Measurements from ENCODE around the gene ST3GAL3.

Gene ST3GAL3

GRCh38 chr1:43870306-43870705, 163.0 kb downstream of the ST3GAL3 start:
- TF ChIP-seq CTCF (IDR thresholded peaks at IDR 0.05; ENCODE audit: insufficient read depth, low read depth, low read length, missing control alignments): no peak
- no peak for DNase-seq (ENCODE audit: low read depth)
- H3K4me3 ChIP-seq (ENCODE audit: low read depth, low read length): no peak overlapping the region

GRCh38 chr1:43871181-43871910, 164.0 kb downstream of the ST3GAL3 start:
- no peak for TF ChIP-seq CTCF (IDR thresholded peaks at IDR 0.05; ENCODE audit: insufficient read depth, low read depth, low read length, missing control alignments)
- no peak overlapping the region for H3K4me3 ChIP-seq (ENCODE audit: low read depth, low read length)
- no peak for DNase-seq (ENCODE audit: low read depth)

DNA sequence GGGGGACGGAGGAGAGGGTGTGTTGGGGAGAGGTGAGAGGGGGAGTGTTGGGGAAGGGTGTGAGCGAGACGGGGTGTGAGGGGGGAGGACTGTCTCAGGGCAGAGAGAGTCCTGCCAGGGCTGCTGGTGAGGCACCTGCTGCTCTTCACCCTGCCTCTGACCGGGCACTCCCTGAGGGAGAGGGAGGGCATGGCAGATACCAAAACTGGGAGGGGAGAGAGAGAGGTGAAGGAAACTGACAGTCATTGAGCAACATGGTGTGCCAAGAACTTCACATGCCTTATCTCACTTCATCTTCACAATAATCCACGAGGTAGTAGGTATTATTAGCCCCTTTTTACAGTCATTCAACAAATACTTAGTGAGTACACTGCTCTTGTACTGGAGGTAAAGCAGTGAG, 164.9 kb downstream of the ST3GAL3 start:
- TF ChIP-seq CTCF (IDR thresholded peaks at IDR 0.05; ENCODE audit: insufficient read depth, low read depth, low read length, missing control alignments): no peak

DNA sequence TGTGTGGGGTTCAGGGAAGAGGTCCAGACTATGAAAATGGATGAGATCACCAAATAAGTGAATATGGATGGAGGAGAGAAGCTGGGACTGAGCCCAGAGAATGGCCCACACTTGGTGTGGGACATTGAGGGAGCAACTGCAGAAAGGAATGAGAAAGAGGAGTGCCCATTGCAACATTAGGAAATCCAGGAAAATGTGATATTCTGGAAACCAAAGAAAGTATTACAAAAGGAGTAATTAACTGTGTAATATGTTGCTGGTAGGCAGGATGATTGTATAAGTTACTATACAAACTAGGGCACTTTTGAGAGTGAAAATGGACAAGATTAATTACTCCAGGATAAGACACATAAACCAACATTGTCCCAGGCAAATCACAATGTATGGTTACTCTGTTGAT, 166.5 kb downstream of the ST3GAL3 start:
- TF ChIP-seq CTCF (IDR thresholded peaks at IDR 0.05; ENCODE audit: insufficient read depth, low read depth, low read length, missing control alignments): no peak
- H3K4me3 ChIP-seq (ENCODE audit: low read depth, low read length): no peak overlapping the region
- DNase-seq (ENCODE audit: low read depth): no peak

More for the DNA sequence above, 164.9 kb downstream of the ST3GAL3 start:
- no peak for DNase-seq (ENCODE audit: low read depth)
- no peak overlapping the region for H3K4me3 ChIP-seq (ENCODE audit: low read depth, low read length)

DNA sequence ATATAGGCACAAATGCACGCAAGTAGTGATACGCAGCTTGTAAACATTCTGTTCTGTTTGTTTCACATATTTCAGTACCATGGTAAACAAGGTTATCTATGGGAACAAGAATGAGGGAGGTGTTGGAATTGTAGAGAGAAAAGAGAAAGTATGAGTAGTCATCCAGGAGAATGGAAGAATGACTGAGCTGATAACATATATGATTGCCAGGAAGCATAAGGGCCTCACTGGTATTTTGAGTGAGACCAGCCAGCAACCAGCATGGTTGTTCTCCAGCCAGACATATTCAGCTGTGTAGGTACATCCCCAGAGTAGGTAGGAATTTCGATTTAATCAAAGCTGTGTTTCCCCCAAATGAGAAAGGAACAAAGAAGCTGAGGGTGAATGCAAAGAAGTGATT, 167.4 kb downstream of the ST3GAL3 start:
- no peak overlapping the region for H3K4me3 ChIP-seq (ENCODE audit: low read depth, low read length)
- DNase-seq (ENCODE audit: low read depth): no peak
- TF ChIP-seq CTCF (IDR thresholded peaks at IDR 0.05; ENCODE audit: insufficient read depth, low read depth, low read length, missing control alignments): no peak

GRCh38 chr1:43875331-43875730, 168.0 kb downstream of the ST3GAL3 start:
- no peak for DNase-seq (ENCODE audit: low read depth)
- TF ChIP-seq CTCF (IDR thresholded peaks at IDR 0.05; ENCODE audit: insufficient read depth, low read depth, low read length, missing control alignments): no peak
- no peak overlapping the region for H3K4me3 ChIP-seq (ENCODE audit: low read depth, low read length)

- no peak for TF ChIP-seq CTCF (IDR thresholded peaks at IDR 0.05; ENCODE audit: insufficient read depth, low read depth, low read length, missing control alignments)
- no peak overlapping the region for H3K4me3 ChIP-seq (ENCODE audit: low read depth, low read length)
- DNase-seq (ENCODE audit: low read depth): no peak
Observed at GRCh38 chr1:43877101-43877500, 169.8 kb downstream of the ST3GAL3 start.
